ENCODE results near the gene CEP250. TPM values are rescaled to one million over a fixed set of nuclear protein-coding genes. Genes with fewer than 3 reads are reported as not detected.

The CEP250 gene
- total and polyA plus RNA-seq, 4 experiments from 2014 or later = 4.4 to 76.9 (median 42.7) TPM

GRCh38 chr20:35562541-35563110, 107.2 kb downstream of the CEP250 start:
- Histone ChIP-seq H3K27ac (ENCODE audit: low read depth, low read length) (no peak overlapping the region), H3K4me3 (ENCODE audit: low read length in 2 of 2) (no peak overlapping the region), H3K36me3 (ENCODE audit: insufficient read depth, low read length) (no peaks in the 10 kb centered on the region), H3K27me3 (ENCODE audit: insufficient read depth, low read length) (no peaks in the 10 kb centered on the region), H3K4me1 (ENCODE audit: insufficient read depth, low read length) (no peaks in the 10 kb centered on the region), H3K9me3 (ENCODE audit: control insufficient read depth in 1 of 2, low read length in 2 of 2) (no peaks in the 10 kb centered on the region)
- no peak overlapping the region for H3K27ac Mint-ChIP-seq
- intact Hi-C loops (cut with micrococcal nuclease) = no loop called here
- DNase-seq = no peak
- peaks cover 0 to 2% (median 0%) of the 10 kb centered on the region in 4 donors for H3K4me1 Mint-ChIP-seq
- peaks cover 10 to 12% of the 10 kb centered on the region in 2 donors for H3K36me3 Mint-ChIP-seq
- POLR2A ChIA-PET (ENCODE audit: partially characterized antibody) = no interaction called here
- no peaks in the 10 kb centered on the region for H3K27me3 Mint-ChIP-seq
- CTCF ChIA-PET (ENCODE audit: partially characterized antibody) = interaction anchor here (1.2 kb wide), 1 partner anchor 11 kb away, joined by 3 read pairs; no protein-coding TSS in a partner anchor
- H3K4me3 Mint-ChIP-seq = no peak overlapping the region
- H3K9me3 Mint-ChIP-seq = no peaks in the 10 kb centered on the region

GRCh38 chr20:35563834-35564233, 108.4 kb downstream of the CEP250 start:
- Mint-ChIP-seq H3K4me1 (no peaks in the 10 kb centered on the region), H3K36me3 (peaks cover 0 to 3% of the 10 kb centered on the region in 2 donors), H3K4me3 (no peak overlapping the region), H3K27me3 (no peaks in the 10 kb centered on the region), H3K9me3 (no peaks in the 10 kb centered on the region), H3K27ac (no peak overlapping the region)
- H3K27me3 ChIP-seq (ENCODE audit: insufficient read depth, low read length) = no peaks in the 10 kb centered on the region
- H3K4me1 ChIP-seq (ENCODE audit: insufficient read depth, low read length) = no peaks in the 10 kb centered on the region
- H3K9me3 ChIP-seq (ENCODE audit: control insufficient read depth in 1 of 2, low read length in 2 of 2) = no peaks in the 10 kb centered on the region
- no peak overlapping the region for H3K27ac ChIP-seq (ENCODE audit: low read depth, low read length)
- no peak overlapping the region for H3K4me3 ChIP-seq (ENCODE audit: low read length in 2 of 2)
- DNase-seq = no peak
- CTCF ChIA-PET (ENCODE audit: partially characterized antibody) = no interaction called here
- POLR2A ChIA-PET (ENCODE audit: partially characterized antibody) = no interaction called here
- intact Hi-C loops (cut with micrococcal nuclease) = no loop called here
- no peaks in the 10 kb centered on the region for H3K36me3 ChIP-seq (ENCODE audit: insufficient read depth, low read length)

- Mint-ChIP-seq H3K9me3 (no peaks in the 10 kb centered on the region), H3K4me1 (no peaks in the 10 kb centered on the region), H3K36me3 (no peaks in the 10 kb centered on the region), H3K27ac (no peak overlapping the region), H3K4me3 (no peak overlapping the region), H3K27me3 (no peaks in the 10 kb centered on the region)
- no peak overlapping the region for H3K27ac ChIP-seq (ENCODE audit: low read depth, low read length)
- H3K4me3 ChIP-seq (ENCODE audit: low read length in 2 of 2) = no peak overlapping the region
- no peaks in the 10 kb centered on the region for H3K9me3 ChIP-seq (ENCODE audit: control insufficient read depth in 1 of 2, low read length in 2 of 2)
- POLR2A ChIA-PET (ENCODE audit: partially characterized antibody) = no interaction called here
- no peaks in the 10 kb centered on the region for H3K36me3 ChIP-seq (ENCODE audit: insufficient read depth, low read length)
- no peaks in the 10 kb centered on the region for H3K27me3 ChIP-seq (ENCODE audit: insufficient read depth, low read length)
- intact Hi-C loops (cut with micrococcal nuclease) = no loop called here
- CTCF ChIA-PET (ENCODE audit: partially characterized antibody) = no interaction called here
- H3K4me1 ChIP-seq (ENCODE audit: insufficient read depth, low read length) = no peaks in the 10 kb centered on the region
- no peak for DNase-seq
Observed at GRCh38 chr20:35564905-35565304, 109.5 kb downstream of the CEP250 start.

GRCh38 chr20:35568645-35569044, 113.2 kb downstream of the CEP250 start:
- ChIA-PET POLR2A (ENCODE audit: partially characterized antibody) (interaction anchor here (0.6 kb wide), 1 partner anchor 255 kb away, joined by 3 read pairs; no protein-coding TSS in a partner anchor), CTCF (ENCODE audit: partially characterized antibody) (interaction anchor here (1.0 to 1.1 kb wide), 2 partner anchors 28 to 47 kb away, joined by 3 read pairs; partner anchors contain the start of gene SPAG4)
- H3K9me3 Mint-ChIP-seq = peaks cover 0 to 12% (median 9%) of the 10 kb centered on the region in 8 donors
- no peaks in the 10 kb centered on the region for H3K4me1 ChIP-seq (ENCODE audit: insufficient read depth, low read length)
- no peak overlapping the region for H3K27ac Mint-ChIP-seq
- H3K36me3 ChIP-seq (ENCODE audit: insufficient read depth, low read length) = no peaks in the 10 kb centered on the region
- no peak overlapping the region for H3K4me3 Mint-ChIP-seq
- no peaks in the 10 kb centered on the region for H3K4me1 Mint-ChIP-seq
- intact Hi-C loops (cut with micrococcal nuclease) = no loop called here
- no peaks in the 10 kb centered on the region for H3K27me3 Mint-ChIP-seq
- H3K4me3 ChIP-seq (ENCODE audit: low read length in 2 of 2) = no peak overlapping the region
- DNase-seq = no peak
- H3K27ac ChIP-seq (ENCODE audit: low read depth, low read length) = no peak overlapping the region
- H3K9me3 ChIP-seq (ENCODE audit: control insufficient read depth in 1 of 2, low read length in 2 of 2) = no peaks in the 10 kb centered on the region
- H3K36me3 Mint-ChIP-seq = peaks cover 0 to 2% of the 10 kb centered on the region in 2 donors
- H3K27me3 ChIP-seq (ENCODE audit: insufficient read depth, low read length) = no peaks in the 10 kb centered on the region

Small RNAs within 50 kb of the gene (microRNA-seq; reads per million reads assigned to microRNA genes)
- gene MIR1289-1 (ENCODE audit: borderline microRNAs expressed, borderline number of aligned reads, borderline replicate concordance) = not detected

Other genes starting within 250 kb of the CEP250 start
- under 1 TPM; 0.12 to 0.19 TPM for gene MMP24, start 228.9 kb upstream of the CEP250 start, total RNA-seq
- gene MMP24, start 228.9 kb upstream of the CEP250 start, polyA plus RNA-seq = under 1 TPM; 0.07 TPM
- 10 to 100 TPM; 76.6 to 91.6 TPM for gene MMP24OS, start 177.5 kb upstream of the CEP250 start, total RNA-seq
- 10 to 100 TPM in 1 of 2 donors, 1 to 10 TPM in 1; 4.4 to 17.4 TPM for gene MMP24OS, start 177.5 kb upstream of the CEP250 start, polyA plus RNA-seq
- 10 to 100 TPM; 44.0 to 52.3 TPM for gene EIF6, start 170.8 kb upstream of the CEP250 start, total RNA-seq
- 100 to 1,000 TPM; 148 to 189 TPM for gene EIF6, start 170.8 kb upstream of the CEP250 start, polyA plus RNA-seq
- not detected for gene FAM83C, start 163.2 kb upstream of the CEP250 start, total RNA-seq
- not detected for gene FAM83C, start 163.2 kb upstream of the CEP250 start, polyA plus RNA-seq
- gene UQCC1, start 43.6 kb upstream of the CEP250 start, total RNA-seq = 10 to 100 TPM; 46.4 to 49.3 TPM
- 10 to 100 TPM; 13.9 to 21.1 TPM for gene UQCC1, start 43.6 kb upstream of the CEP250 start, polyA plus RNA-seq
- not detected for gene GDF5, start 17.4 kb upstream of the CEP250 start, total RNA-seq
- not detected for gene GDF5, start 17.4 kb upstream of the CEP250 start, polyA plus RNA-seq
- gene C20orf173, start 74.1 kb downstream of the CEP250 start, total RNA-seq = not detected
- not detected for gene C20orf173, start 74.1 kb downstream of the CEP250 start, polyA plus RNA-seq
- 100 to 1,000 TPM; 148 to 151 TPM for gene ERGIC3, start 86.5 kb downstream of the CEP250 start, total RNA-seq
- 100 to 1,000 TPM; 134 to 137 TPM for gene ERGIC3, start 86.5 kb downstream of the CEP250 start, polyA plus RNA-seq
- gene SPAG4, start 160.2 kb downstream of the CEP250 start, total RNA-seq = 1 to 10 TPM in 1 of 2 experiments, under 1 TPM in 1; 0.47 to 1.3 TPM
- gene SPAG4, start 160.2 kb downstream of the CEP250 start, polyA plus RNA-seq = under 1 TPM; 0.69 to 0.79 TPM
- gene CPNE1, start 209.3 kb downstream of the CEP250 start, total RNA-seq = 100 to 1,000 TPM; 316 to 353 TPM
- gene CPNE1, start 209.3 kb downstream of the CEP250 start, polyA plus RNA-seq = 100 to 1,000 TPM; 305 to 343 TPM
- gene RBM12, start 209.3 kb downstream of the CEP250 start, total RNA-seq = 100 to 1,000 TPM; 129 to 138 TPM
- 10 to 100 TPM; 29.9 to 52.8 TPM for gene RBM12, start 209.3 kb downstream of the CEP250 start, polyA plus RNA-seq
- 10 to 100 TPM; 30.3 to 33.6 TPM for gene NFS1, start 243.8 kb downstream of the CEP250 start, total RNA-seq
- 10 to 100 TPM in 1 of 2 donors, 1 to 10 TPM in 1; 6.3 to 28.3 TPM for gene NFS1, start 243.8 kb downstream of the CEP250 start, polyA plus RNA-seq
- gene ROMO1, start 243.8 kb downstream of the CEP250 start, total RNA-seq = 10 to 100 TPM; 38.4 to 43.8 TPM
- gene ROMO1, start 243.8 kb downstream of the CEP250 start, polyA plus RNA-seq = 100 to 1,000 TPM; 273 to 335 TPM

Measured in CD4-positive, alpha-beta memory T cell (primary cell).